Measurements from ENCODE around the gene SIGLEC1.

- TF ChIP-seq GATA2 (IDR thresholded peaks at IDR 0.05; ENCODE audit: low read depth, low read length) (no peak), GATA3 (IDR thresholded peaks at IDR 0.05; ENCODE audit: low read depth, low read length) (no peak)
Measured at GRCh38 chr20:3755269-3755668, 42.9 kb upstream of the SIGLEC1 start.

All from SH-SY5Y (cell line).